SKM-1 (cell line): ENCODE measurements around the gene HES5.

Source experiments
- DNase-seq: peaks from one replicate; lab custom pipeline; 2025; ENCODE audit not compliant: unreplicated experiment; lab: John Stamatoyannopoulos, UW

HES5 gene

GRCh38 chr1:2502210-2502609 is 27.9 kb downstream of the HES5 start:
- no peak for DNase-seq

GRCh38 chr1:2501820-2502119 is 28.3 kb downstream of the HES5 start:
- DNase-seq: no peak

- DNase-seq: no peak
Observed at GRCh38 chr1:2501041-2501819, 28.8 kb downstream of the HES5 start.

- no peak for DNase-seq
Observed at GRCh38 chr1:2499986-2500596, 30.0 kb downstream of the HES5 start.

GRCh38 chr1:2499260-2499659 is 30.8 kb downstream of the HES5 start:
- no peak for DNase-seq

- no peak for DNase-seq
Observed at GRCh38 chr1:2498648-2499047, 31.4 kb downstream of the HES5 start.

- no peak for DNase-seq
Observed at GRCh38 chr1:2497891-2498290, 32.2 kb downstream of the HES5 start.

- DNase-seq: no peak
Observed at GRCh38 chr1:2496746-2497145, 33.3 kb downstream of the HES5 start.

GRCh38 chr1:2496087-2496622 is 33.9 kb downstream of the HES5 start:
- no peak for DNase-seq

- DNase-seq: no peak
Observed at GRCh38 chr1:2495546-2495945, 34.5 kb downstream of the HES5 start.

- no peak for DNase-seq
Observed at GRCh38 chr1:2495026-2495425, 35.0 kb downstream of the HES5 start.

- DNase-seq: no peak
Observed at GRCh38 chr1:2494323-2494693, 35.8 kb downstream of the HES5 start.

- no peak for DNase-seq
Observed at GRCh38 chr1:2493691-2494322, 36.3 kb downstream of the HES5 start.

GRCh38 chr1:2493218-2493617 is 36.8 kb downstream of the HES5 start:
- DNase-seq: no peak

GRCh38 chr1:2492091-2492490 is 38.0 kb downstream of the HES5 start:
- no peak for DNase-seq

GRCh38 chr1:2489615-2490014 is 40.4 kb downstream of the HES5 start:
- no peak for DNase-seq

- no peak for DNase-seq
Observed at GRCh38 chr1:2488688-2489087, 41.4 kb downstream of the HES5 start.

GRCh38 chr1:2486558-2486957 is 43.5 kb downstream of the HES5 start:
- no peak for DNase-seq

GRCh38 chr1:2486041-2486440 is 44.0 kb downstream of the HES5 start:
- DNase-seq: no peak

GRCh38 chr1:2483970-2484369 is 46.1 kb downstream of the HES5 start:
- no peak for DNase-seq

- DNase-seq: no peak
Observed at GRCh38 chr1:2483026-2483425, 47.0 kb downstream of the HES5 start.

GRCh38 chr1:2482588-2482987 is 47.5 kb downstream of the HES5 start:
- no peak for DNase-seq
